GM19452 (cell line): ENCODE results near the gene NGRN.
A peak's percentile ranks its signal among the peaks of the same experiment; 100 is the strongest.

Experiments
- ATAC-seq: cut with Tn5 transposase; IDR thresholded peaks from one replicate; pipeline ENCODE4 v1.9.1; 2021; ENCODE audit not compliant: unreplicated experiment

Gene NGRN

DNA sequence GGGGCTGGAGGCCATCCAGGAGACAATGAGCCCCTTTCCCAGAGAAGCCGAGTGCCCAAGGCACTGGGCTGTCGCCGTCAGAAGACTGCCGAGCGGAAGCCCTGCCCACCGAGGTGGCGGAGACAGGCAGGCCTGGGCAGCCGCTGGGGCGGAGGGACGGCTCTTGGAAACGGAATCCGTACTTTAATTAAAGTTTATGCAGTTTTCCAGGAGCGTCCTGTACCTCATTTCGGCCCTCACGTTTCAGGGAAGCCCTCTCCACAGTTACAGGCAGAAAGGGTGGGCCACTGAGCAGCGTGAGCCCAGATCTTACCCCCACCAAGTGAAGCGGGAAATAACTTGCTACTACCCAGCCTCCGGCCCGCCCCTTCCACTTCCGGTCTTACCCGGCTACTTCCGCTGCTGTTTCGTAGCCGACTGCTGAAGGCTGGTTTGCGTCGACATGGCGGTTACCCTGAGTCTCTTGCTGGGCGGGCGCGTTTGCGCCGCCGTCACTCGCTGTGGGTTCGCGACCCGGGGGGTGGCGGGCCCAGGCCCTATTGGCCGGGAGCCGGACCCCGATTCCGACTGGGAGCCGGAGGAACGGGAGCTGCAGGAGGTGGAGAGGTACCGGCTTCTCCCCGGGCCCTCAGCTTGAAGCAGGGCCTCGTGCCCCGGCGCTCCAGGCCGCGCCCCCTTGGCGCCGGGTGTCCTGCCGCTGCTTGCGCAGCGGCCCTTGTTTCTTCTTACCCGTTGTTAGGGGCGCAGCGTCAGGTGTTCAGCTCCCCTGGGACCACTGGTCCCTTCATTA lies at the start of gene NGRN:
TSS of gene NGRN (plus strand) at position 402 of the 790 bp plus-strand sequence. CDS start at position 443, 41 bp downstream.
- peak; percentile 92 for ATAC-seq

- no peak for ATAC-seq
Observed at GRCh38 chr15:90217671-90218394, 47.6 kb upstream of the NGRN start.

GRCh38 chr15:90219421-90220141 lies 45.9 kb upstream of the NGRN start:
- ATAC-seq = no peak

GRCh38 chr15:90221246-90221900 lies 44.1 kb upstream of the NGRN start:
- no peak for ATAC-seq

DNA sequence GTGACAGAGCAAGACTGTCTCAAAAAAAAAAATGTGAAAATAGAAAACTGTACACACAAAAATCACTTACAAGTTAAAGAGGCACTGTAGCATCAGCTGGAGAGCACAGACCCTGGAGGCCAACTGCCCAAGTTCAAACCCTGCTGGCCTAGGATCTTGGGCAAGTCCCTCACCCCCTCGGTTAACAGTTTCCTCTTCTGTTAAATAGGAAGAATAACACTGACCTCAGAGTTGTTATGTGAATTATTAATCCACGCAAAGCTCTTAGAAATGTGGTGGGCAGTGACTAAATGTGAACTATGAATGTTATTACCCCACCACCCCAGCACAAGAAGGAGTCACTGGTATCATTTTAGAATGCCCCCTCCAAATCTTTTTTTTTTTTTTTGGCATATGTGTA lies 42.9 kb upstream of the NGRN start:
- ATAC-seq = no peak

DNA sequence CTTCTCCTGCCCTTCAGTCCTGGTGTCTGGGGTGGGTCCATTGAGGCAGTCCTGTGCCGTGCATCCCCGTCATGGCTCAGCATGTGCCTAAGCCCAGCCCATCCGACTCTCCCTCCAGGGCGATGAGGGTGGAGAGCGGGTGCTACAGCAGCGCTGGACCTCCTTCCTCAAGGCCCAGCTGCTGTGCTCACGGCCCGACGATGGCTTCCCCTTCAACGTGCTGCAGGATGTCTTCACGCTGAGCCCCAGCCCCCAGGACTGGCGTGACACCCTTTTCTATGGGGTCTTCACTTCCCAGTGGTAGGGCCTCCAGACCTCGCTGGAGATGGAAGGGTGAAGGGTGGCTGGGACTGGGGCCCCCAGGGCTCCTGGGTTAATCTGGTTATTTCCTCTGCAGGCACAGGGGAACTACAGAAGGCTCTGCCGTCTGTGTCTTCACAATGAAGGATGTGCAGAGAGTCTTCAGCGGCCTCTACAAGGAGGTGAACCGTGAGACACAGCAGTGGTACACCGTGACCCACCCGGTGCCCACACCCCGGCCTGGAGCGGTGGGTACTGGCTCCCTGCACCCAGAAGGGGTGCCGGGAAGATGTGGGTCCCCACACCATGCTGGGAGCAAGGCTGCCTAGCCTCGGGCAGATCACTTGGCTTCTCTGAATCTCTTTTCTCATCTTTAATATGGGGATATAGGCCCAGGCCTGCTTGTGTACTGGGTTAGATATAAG lies 41.9 kb upstream of the NGRN start:
- ATAC-seq = no peak

GRCh38 chr15:90225047-90225446 lies 40.4 kb upstream of the NGRN start:
- ATAC-seq = no peak

DNA sequence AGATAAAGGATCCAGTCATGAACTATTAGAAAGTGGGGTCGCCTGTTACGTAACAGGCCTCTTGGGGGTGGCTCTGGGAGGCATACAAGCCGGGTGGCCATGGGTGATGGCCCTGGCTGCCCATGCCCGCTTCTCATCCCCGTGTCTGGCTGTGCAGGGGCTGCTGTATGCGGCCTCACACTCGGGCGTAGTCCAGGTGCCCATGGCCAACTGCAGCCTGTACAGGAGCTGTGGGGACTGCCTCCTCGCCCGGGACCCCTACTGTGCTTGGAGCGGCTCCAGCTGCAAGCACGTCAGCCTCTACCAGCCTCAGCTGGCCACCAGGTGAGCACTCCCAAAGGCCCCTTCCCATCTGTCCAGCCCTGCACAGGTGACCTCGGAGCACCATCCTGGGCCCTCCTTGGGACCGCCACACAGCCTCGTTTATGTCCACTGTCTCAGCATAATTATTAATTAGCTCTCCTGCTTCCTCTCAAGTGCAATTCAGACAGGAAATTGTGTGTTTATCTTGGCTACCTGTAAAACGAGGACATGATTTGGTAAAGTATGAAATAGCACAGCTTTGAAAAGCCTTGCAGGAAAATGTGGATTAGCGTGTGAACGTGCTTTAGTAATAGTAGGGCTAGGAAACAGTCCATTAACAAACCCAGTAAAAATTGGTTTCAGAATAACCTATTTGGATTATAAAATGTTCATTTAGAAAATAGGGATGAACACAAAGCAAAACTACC lies 39.8 kb upstream of the NGRN start:
- ATAC-seq = no peak

- no peak for ATAC-seq
Observed at GRCh38 chr15:90227336-90227735, 38.1 kb upstream of the NGRN start.

DNA sequence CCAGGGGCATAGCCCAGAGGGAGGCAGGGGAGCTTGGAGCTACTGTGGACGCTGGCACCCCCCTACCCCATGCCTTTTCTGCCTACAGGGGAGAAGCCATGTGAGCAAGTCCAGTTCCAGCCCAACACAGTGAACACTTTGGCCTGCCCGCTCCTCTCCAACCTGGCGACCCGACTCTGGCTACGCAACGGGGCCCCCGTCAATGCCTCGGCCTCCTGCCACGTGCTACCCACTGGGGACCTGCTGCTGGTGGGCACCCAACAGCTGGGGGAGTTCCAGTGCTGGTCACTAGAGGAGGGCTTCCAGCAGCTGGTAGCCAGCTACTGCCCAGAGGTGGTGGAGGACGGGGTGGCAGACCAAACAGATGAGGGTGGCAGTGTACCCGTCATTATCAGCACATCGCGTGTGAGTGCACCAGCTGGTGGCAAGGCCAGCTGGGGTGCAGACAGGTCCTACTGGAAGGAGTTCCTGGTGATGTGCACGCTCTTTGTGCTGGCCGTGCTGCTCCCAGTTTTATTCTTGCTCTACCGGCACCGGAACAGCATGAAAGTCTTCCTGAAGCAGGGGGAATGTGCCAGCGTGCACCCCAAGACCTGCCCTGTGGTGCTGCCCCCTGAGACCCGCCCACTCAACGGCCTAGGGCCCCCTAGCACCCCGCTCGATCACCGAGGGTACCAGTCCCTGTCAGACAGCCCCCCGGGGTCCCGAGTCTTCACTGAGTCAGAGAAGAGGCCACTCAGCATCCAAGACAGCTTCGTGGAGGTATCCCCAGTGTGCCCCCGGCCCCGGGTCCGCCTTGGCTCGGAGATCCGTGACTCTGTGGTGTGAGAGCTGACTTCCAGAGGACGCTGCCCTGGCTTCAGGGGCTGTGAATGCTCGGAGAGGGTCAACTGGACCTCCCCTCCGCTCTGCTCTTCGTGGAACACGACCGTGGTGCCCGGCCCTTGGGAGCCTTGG lies 37.4 kb upstream of the NGRN start:
- ATAC-seq = no peak

DNA sequence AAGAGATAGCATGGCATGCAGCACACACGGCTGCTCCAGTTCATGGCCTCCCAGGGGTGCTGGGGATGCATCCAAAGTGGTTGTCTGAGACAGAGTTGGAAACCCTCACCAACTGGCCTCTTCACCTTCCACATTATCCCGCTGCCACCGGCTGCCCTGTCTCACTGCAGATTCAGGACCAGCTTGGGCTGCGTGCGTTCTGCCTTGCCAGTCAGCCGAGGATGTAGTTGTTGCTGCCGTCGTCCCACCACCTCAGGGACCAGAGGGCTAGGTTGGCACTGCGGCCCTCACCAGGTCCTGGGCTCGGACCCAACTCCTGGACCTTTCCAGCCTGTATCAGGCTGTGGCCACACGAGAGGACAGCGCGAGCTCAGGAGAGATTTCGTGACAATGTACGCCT lies 36.5 kb upstream of the NGRN start:
- no peak for ATAC-seq

GRCh38 chr15:90230071-90230494 lies 35.4 kb upstream of the NGRN start:
- ATAC-seq = no peak

- ATAC-seq = no peak
Observed at GRCh38 chr15:90230610-90231009, 34.9 kb upstream of the NGRN start.

GRCh38 chr15:90231028-90232017 lies 34.1 kb upstream of the NGRN start:
- no peak for ATAC-seq

DNA sequence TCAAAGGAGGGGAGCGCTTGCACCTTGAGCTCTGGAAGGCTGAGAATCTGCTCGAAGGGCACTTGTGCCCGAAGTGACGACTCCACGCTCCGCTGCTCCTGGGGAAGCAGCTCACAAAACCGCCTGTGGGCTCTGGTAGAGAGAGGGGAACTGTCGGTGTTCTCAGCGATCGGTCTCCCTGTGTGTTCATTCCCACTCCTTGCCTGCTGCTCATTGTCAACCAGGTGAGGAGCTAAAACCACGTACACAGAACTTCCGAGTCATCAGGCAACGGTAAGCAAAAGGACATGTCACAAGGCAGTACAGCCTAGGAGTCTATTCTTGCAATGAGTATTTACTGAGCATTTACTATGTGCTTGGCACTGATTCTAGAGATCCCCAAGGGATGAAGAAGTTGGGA lies 33.3 kb upstream of the NGRN start:
- ATAC-seq = no peak

GRCh38 chr15:90232941-90233386 lies 32.5 kb upstream of the NGRN start:
- ATAC-seq = no peak

DNA sequence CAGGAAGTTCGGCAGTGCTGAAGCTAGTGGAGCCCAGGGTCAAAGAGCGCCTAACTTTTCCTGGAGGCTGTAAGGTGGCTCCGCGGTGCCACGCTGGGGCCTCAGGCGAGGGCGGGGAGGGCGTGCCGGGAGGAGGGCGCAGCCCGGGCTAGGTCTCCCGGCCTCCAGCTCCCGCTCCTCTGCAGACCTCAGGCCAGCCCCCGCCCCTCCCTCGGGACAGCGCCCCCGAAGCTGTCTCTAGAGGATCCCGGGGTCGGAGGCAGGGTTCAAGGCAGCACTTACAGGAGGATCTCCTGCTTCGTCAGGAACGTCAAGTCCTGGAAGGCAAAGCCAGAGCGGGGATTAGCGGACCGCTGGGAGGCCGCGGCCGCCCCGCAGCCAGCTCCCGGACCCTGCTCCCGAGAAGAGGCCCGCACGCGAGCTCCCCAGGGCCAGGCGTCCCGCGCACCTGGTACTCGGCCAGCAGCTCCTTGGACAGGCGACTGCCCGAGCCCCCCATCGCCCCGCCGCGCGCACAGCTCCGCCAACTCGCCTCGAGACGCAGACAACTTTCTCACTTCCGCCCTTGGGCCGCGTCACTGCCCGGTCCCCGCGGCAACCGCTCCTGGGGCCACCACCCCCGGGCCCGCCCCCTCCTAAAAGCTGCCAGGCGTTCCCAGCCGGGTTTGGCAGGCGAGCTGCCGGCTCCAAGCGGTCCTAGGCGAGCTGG lies 31.9 kb upstream of the NGRN start, which contains the start of gene CIB1:
TSS of gene CIB1 (minus strand) at position 555 of the 709 bp plus-strand sequence. CDS start at position 499, 56 bp downstream.
- ATAC-seq = peak; percentile 85
